Measurements from ENCODE around the gene NOL6.
"Not testable (repeated sequence)": the region's sequence is repeated elsewhere in the genome, so short reads cannot be mapped to it uniquely, and the experiment has no call there.

The NOL6 gene, protein sequence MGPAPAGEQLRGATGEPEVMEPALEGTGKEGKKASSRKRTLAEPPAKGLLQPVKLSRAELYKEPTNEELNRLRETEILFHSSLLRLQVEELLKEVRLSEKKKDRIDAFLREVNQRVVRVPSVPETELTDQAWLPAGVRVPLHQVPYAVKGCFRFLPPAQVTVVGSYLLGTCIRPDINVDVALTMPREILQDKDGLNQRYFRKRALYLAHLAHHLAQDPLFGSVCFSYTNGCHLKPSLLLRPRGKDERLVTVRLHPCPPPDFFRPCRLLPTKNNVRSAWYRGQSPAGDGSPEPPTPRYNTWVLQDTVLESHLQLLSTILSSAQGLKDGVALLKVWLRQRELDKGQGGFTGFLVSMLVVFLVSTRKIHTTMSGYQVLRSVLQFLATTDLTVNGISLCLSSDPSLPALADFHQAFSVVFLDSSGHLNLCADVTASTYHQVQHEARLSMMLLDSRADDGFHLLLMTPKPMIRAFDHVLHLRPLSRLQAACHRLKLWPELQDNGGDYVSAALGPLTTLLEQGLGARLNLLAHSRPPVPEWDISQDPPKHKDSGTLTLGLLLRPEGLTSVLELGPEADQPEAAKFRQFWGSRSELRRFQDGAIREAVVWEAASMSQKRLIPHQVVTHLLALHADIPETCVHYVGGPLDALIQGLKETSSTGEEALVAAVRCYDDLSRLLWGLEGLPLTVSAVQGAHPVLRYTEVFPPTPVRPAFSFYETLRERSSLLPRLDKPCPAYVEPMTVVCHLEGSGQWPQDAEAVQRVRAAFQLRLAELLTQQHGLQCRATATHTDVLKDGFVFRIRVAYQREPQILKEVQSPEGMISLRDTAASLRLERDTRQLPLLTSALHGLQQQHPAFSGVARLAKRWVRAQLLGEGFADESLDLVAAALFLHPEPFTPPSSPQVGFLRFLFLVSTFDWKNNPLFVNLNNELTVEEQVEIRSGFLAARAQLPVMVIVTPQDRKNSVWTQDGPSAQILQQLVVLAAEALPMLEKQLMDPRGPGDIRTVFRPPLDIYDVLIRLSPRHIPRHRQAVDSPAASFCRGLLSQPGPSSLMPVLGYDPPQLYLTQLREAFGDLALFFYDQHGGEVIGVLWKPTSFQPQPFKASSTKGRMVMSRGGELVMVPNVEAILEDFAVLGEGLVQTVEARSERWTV

DNA sequence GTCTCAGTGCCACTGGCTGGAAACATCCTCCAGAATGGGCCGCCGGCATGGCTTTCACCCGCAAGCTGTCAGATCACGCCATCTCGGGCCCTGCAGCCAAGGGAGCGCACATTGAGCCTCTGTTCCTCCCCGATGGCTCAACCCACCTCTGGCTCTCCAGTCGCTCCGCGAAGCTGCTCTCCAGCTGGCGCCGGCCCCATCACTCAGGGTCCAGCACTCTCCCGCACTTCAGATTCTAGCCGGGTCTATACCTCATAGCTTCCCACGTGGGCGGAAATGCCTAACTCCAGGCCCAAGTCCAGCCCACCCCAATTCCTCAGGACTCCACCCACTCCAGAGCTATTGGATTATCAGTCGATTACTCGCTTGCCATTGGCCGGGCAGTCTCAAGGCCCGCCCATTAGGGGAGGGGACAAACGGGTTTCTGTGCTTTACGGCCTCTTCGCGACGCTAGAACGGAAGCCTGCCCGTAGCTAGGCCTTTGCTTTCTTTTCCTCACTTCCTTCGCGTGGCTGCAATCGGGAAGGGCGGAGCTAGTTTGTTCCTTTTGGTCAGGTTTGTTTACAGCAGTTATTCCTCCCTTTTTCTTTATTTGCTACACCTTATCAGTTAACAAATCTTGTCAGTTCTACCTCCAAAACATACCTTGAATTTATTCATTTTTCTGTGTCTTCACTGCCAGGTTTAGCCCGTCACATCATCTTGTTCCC is at the start of gene NOL6:
TSS of gene NOL6 (minus strand) at position 282 of the 710 bp plus-strand sequence. CDS start at position 200, 82 bp downstream.
- peak; percentile 99 for FAIRE-seq

DNA sequence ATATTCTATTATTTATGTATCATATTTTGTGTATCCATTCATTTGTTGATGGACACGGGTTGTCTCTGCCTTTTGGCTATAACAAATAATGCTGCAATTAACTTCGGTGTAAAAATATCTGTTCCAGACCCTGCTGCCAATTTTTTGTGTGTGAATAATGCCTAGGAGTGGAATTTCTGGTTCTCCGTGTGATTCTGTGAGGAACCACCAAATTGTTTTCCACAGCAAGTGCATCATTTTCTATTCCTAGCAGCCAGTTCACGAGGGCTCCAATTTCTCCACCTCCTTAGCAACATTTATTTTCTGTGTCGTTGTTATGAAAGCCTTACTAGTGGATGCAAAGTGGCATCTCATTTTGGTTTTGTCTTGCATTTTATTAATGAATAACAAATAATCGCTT is 48.1 kb upstream of the NOL6 start:
- FAIRE-seq, result not testable (repeated sequence)

DNA sequence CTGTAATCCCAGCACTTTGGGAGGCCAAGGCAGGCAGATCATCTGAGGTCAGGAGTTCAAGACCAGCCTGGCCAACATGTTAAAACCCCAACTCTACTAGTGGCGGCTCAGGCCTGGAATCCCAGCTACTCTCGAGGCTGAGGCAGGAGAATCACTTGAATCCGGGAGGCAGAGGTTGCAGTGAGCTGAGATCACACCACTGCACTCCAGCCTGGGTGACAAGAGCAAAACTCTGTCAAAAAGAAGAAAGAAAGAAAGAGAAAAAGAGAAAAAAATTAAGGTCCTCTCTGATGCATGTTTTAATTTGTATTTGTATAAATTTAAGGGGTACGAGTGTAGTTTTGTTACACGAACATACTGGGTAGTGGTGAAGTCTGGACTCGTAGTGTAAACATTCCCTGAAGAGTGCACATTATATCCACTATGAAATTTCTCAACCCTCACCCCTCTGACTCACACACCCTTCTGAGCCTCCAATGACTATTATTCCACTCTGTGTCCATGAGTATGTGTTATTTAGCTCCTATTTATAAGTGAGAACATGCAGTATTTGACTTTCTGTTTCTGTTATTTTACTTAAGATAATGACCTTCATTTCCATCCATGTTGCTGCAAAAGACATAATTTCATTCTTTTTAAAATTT is 44.3 kb upstream of the NOL6 start:
- FAIRE-seq, result not testable (repeated sequence)

DNA sequence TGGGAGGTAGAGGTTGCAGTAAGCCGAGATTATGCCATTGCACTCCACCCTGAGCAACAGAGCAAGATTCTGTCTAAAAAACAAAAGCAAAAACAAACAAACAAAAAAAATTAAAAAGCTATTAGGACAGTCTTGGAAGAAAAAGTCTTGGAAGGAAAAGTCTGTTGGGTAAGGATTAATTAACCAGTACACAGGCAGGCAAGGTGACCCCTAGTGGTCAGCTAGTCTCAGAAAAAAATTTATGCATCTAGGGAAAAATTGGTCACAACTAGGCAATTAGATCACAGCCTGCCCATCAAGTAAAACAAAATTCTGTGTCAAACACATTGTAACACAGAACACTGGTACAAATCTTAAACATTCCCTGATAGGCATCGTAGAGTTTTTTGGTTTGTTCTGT is 43.6 kb upstream of the NOL6 start:
- peak; percentile 81 for FAIRE-seq

DNA sequence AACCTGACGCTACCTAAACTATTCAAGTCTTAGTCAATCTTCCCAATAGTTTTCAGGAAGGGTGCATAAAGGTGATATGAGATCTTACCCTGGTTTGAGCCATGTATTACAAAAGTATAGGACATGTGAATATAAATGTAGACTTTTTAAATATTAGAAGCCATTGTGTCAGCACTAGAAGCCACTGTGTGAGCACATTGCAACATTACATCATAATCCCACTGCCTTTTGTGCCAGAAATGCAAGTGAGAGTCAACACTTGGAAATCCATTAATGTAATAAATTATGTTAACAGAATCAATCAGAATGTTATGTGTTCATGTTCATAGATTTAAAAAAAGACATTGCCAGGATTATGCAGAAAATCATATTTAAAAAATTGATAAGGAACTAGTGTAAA is 42.7 kb upstream of the NOL6 start:
- not testable (repeated sequence) for FAIRE-seq

DNA sequence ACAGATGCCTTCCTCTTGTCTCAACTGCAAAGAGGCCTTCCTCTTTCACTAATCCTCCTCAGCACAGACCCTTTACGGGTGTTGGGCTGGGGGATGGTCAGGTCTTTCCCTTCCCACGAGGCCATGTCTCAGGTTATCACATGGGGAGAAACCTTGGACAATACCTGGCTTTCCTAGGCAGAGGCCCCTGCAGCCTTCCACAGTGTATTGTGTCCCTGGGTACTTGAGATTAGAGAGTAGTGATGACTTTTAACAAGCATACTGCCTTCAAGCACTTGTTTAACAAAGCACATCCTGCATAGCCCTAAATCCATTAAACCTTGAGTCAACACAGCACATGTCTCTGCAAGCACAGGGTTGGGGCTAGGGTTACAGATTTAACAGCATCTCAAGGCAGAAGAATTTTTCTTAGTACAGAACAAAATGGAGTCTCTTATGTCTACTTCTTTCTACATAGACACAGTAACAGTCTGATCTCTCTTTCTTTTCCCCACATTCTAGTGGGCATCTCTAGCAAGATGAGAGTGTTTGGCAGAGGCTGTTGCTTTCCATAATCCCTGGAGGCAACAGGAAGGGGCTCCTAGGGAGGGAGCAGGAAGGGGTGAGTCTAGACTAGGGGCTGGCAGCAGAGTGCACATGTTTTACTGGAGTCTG is 41.7 kb upstream of the NOL6 start:
- FAIRE-seq, result not testable (repeated sequence)

DNA sequence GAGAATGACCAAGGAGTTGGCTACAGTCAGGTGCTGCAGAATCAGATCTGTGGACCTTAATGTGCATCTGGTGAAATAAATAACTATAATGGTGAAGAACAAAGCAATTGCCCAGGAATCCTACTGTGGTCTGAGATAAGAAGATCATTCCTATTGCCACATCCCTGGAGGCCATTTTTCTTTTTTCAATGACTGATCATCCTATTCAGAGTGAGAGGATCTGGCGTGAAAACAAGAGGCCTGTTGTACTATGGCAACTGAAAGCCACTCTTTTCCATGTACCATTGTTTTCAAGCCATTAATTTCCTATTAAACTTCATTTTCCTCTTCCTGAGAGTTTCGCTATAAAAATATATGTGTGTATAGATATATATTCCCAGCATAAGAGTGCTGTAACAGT is 38.8 kb upstream of the NOL6 start:
- FAIRE-seq, result not testable (repeated sequence)

DNA sequence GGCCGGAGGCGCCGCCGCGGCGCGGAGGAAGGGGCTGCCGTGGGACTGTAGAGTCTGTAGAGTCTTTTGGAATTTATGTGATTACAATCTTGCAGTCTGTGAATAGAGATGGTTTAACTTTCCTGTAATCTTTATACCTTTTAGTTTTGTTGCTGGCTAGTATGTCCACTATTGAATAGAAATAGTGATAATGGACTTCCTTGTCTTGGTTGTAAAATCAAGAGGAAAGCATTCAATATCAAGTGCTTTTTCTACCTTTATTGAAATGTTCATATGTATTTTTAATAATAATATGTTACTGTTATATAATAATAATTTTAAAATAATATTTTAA is 37.4 kb upstream of the NOL6 start:
- FAIRE-seq, result not testable (repeated sequence)

DNA sequence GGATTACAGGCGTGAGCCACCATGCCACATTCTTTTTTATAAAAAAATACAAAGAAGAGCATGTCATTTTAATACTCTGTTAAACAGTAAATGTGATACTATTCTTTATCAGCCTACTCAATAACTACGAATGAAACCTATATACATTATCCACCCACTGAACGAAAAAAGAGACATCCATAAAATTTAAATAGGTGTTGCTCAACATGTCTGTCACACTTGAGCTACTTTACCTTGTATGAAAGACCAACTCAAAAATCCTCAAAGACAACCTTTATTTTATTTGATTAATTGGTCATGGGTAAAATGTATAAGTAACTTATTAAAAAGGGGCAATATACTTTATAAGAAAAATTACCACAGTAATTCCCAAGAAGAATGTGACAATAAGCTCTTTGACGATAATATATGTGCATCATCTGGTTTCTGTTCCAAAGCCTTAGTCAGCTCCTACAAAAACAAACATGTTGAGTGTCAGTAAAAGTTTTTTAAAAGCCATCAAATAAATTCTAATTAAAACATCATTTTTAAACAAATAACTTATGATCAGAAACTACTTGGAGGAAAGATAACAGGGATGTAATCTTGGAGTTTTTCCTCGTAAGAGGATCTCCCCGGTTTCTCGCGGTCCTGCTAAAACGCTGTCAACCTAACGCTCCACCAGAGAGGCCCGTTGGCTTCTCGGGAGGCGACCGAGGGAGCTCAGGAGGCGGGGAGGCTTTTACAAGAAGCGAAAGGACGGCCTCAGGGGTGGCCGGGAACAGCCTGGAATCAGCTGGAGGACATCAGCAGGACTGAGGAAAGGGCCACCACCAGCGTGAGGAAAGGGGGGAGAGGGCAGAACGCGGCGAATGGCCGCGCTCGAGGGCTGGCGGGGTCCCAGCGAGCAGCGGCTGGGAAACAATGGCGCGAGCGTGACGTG is 36.8 kb upstream of the NOL6 start:
- peak; percentile 52 for FAIRE-seq

DNA sequence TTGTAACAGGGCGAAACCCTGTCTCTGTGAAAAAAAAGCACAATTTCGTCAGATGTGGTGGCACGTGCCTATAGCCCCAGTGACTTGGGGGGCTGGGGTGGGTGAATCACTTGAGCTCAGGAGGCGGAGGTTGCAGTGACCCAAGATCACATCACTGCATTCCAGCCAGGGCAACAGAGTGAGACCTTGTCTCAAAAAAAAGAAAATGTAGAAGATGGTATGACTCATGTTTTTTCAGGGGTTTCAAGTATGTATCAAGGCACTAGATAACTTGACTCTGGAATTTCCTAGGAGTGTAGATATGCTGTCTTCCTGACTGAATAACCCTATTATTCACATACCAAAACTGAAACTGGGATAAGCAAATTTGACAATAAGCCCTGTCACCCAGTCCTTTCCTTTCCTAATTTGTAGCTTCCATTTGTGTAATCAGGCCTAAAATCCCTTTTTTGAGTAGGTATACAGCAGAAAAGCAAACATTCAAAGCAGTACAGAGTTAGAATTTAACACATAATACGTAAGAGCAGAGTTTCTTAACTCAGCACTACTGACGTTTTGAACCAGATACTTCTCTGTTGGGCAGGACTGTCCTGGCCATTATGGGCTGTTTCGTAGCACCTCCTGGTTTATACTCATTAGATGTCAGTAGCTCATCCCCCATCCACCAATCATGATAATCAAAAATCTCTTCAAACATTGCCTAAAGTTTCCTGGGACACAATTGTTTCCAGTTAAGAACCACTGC is 33.1 kb upstream of the NOL6 start:
- FAIRE-seq, result no peak

DNA sequence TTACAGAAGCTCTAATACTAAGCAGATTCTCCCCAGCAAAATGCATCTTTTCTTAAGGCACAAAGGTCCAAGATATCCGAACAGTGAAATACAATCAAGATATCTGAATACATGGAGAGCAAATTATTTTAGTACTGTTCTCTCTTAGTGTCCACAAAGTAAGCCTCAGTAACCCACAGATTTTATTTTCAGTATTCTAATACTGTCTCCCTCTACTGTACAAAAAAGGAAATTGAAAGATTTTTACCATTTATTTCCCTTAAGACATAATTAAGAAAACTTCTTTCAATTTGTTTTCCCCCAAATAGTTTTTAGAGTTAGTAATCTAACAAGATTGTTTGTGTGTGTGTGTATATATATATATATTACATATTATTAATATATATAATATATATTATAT is 24.7 kb upstream of the NOL6 start:
- peak; percentile 98 for FAIRE-seq

DNA sequence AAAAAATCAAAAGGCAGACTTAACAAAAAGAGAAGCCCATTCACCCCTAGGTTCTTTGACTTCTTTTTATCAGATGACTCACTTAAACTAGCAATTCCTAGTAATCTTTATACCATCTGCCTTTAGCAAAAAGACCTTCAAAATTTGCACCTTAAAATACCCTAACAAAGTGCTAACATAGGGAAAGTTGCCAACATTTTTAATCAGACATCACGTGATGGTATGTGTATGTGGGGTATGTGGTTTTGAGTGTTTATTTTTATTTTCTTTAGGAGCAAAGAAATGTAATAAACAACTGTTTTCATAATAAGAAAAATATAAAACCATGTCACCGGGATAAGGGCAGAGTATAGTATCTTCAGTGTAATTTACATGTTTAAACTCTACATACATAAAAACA is 20.1 kb upstream of the NOL6 start:
- not testable (repeated sequence) for FAIRE-seq

DNA sequence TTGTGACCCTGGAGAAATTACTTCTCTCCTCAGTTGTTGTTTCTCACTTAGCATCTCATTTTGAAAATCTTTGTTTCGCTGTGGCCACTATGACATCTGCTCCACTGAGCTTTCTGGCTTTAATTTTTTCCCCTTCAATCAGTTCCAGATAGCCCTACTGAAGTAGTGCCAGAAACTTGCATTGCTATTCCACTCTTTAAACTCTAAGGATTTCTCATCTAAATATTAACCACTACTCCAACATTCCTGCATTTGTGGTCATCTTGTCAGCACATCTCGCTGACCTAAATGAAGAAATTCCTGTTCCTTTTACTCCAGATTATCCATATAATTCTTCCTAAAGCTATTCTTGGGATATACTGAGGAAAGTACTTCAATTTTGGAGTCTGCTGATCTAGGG is 15.3 kb upstream of the NOL6 start:
- no peak for FAIRE-seq

DNA sequence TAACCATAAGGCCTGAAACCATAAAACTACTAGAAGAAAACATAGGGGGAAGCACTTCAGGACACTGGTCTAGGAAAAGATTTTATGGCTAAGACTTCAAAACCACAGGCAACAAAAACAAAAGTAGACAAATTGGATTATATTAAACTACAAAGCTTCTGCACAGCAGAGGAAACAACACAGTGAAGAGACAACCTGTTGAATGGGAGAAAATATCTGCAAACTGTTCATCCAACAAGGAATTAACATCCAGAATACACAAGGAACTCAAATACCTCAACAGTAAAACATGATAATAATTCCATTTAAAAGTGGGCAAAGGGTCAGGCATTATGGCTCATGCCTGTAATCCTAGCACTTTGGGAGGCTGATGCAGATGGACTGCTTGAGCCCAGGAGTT is 11.6 kb upstream of the NOL6 start:
- not testable (repeated sequence) for FAIRE-seq

DNA sequence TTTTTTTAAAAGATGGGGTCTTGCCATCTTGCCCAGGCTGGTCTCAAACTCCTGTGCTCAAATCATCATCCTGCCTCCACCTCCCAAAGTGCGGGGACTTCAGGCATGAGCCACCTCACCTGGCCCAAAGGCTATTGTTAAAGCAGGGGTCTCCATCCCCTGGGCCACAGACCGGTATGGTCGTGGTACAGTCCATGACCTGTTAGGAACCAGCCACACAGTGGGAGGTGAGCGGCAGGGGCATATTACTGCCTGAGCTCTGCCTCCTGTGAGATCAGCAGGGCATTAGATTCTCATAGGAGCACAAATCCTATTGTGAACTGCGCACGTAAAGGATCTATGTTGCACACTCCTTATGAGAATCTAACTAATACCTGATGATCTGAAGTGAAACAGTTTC is 7.3 kb upstream of the NOL6 start:
- no peak for FAIRE-seq

DNA sequence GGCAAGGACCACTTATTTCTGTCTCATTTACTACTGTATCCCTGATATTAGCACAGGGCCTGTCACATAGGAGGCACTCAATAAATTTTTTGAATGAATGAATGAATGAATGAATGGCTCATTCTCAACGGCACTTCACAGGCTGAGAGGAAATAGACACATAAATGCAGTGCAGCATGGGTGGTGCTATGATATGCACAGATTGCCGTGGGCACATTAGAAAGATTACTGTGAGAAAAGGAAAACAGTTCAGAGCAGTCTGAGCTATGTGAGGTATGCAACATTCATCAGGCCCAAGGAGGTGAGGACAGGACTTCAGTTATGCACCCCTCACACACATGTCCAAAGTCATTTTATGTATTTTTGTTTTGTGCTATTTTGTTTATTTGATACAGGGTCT is 6.4 kb upstream of the NOL6 start:
- FAIRE-seq, result no peak

DNA sequence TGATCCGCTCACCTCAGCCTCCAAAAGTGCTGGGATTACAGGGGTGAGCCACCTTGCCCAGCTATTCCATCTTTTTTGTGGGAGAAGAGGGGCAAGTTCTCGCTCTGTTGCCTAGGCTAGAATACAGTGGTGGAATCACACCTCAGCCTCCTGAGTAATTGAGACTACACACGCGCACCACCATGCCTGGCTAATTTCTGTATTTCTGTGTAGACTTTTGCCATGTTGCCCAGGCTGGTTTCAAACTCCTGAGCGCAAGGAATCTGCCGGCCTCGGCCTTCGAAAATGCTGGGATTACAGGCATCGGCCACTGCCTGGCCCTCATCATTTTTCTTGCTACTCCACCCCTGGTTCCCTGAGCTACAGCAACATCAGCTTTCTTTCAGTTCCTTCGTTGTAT is 2.8 kb upstream of the NOL6 start:
- no peak for FAIRE-seq

DNA sequence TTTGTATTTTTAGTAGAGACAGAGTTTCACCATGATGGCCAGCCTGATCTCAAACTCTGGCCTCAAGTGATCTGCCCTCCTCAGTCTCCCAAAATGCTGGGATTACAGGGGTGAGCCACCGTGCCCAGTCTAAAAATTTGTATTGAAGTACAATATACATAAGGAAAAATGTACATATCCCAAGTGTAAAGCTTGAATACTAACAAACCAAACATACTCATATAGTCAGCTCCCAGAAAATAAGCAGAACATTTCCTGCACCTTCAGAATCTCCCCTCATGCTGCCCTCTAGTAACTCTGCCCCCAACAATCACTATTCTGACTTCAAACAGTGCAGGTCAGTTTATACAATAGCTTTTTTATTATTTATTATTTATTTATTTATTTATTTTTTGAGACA is 1.6 kb upstream of the NOL6 start:
- FAIRE-seq, result no peak

DNA sequence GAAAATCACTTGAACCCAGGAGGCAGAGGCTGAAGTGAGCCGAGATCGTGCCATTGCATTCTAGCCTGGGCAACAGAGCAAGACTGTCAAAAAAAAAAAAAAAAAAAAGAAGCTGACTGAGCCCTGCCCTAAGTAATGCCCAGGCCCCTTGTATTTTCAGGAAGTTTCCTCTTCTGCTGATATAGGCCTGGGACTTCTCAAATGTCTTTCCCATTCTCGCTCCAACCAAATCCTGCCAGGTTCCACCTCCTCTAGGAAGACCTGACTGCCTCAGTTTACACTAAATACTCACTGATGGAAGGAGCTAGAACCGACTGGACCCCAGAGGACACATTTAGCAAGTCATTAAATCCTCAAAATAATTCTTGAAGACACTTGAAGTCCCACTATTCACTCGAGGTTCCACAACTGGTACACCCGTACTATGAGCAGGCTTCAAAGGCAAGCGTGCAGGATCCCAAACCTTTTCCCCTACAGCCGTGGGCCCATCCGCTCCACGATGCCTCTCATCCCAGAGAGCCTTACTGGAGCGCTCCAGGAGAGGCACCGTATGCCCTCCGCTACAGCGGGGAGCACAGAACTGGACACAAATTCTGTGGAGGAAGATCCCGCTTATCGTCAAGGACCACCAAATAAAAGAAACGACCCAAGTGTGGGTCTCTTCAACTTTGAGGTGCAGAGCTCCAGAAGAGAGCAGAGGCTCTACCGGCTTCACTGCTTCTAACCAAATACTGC is 676 bp downstream of the NOL6 start:
- FAIRE-seq, result no peak

Data from G401.6 (cell line).